Activated CD8-positive, alpha-beta memory T cell treated with anti-CD3 and anti-CD28 coated beads, Interleukin-2, amount 50 U/mL, for 1 hour (primary cell): Measurements from ENCODE around the gene NUP43.
"Not testable (repeated sequence)": the region's sequence is repeated elsewhere in the genome, so short reads cannot be mapped to it uniquely, and the experiment has no call there.

Experiments
- DNase-seq: peaks from one replicate; pipeline ENCODE4 v3.0.0-alpha.2; 2020; ENCODE audit errors: extremely low read depth

NUP43 gene

GRCh38 chr6:149691201-149691600 is 55.1 kb downstream of the NUP43 start:
- no peak for DNase-seq

- no peak for DNase-seq
Observed at GRCh38 chr6:149686230-149686629, 60.1 kb downstream of the NUP43 start.

GRCh38 chr6:149683256-149683859 is 63.0 kb downstream of the NUP43 start:
- no peak for DNase-seq

GRCh38 chr6:149681845-149682244 is 64.5 kb downstream of the NUP43 start:
- not testable (repeated sequence) for DNase-seq

GRCh38 chr6:149681209-149681608 is 65.1 kb downstream of the NUP43 start:
- no peak for DNase-seq

- no peak for DNase-seq
Observed at GRCh38 chr6:149680503-149680902, 65.8 kb downstream of the NUP43 start.
